Measurements from ENCODE around the gene EHMT1.

GRCh38 chr9:137837345-137838278 is 218.8 kb downstream of the EHMT1 start:
- TF ChIP-seq, protein P1, sequence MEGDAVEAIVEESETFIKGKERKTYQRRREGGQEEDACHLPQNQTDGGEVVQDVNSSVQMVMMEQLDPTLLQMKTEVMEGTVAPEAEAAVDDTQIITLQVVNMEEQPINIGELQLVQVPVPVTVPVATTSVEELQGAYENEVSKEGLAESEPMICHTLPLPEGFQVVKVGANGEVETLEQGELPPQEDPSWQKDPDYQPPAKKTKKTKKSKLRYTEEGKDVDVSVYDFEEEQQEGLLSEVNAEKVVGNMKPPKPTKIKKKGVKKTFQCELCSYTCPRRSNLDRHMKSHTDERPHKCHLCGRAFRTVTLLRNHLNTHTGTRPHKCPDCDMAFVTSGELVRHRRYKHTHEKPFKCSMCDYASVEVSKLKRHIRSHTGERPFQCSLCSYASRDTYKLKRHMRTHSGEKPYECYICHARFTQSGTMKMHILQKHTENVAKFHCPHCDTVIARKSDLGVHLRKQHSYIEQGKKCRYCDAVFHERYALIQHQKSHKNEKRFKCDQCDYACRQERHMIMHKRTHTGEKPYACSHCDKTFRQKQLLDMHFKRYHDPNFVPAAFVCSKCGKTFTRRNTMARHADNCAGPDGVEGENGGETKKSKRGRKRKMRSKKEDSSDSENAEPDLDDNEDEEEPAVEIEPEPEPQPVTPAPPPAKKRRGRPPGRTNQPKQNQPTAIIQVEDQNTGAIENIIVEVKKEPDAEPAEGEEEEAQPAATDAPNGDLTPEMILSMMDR (IDR thresholded peaks at IDR 0.05; ENCODE audit: poor library complexity), result no peak
- no peak for TF ChIP-seq EZH2 (IDR thresholded peaks at IDR 0.05; ENCODE audit: borderline replicate concordance)
- TF ChIP-seq EZH2phosphoT487 (IDR thresholded peaks at IDR 0.05; ENCODE audit: low read depth, severe bottlenecking, unreplicated experiment), result no peak
